HepG2 (cell line): ENCODE results near the gene MED13L. TPM values are rescaled to one million over a fixed set of nuclear protein-coding genes. Genes with fewer than 3 reads are reported as not detected.

Experiments used
- ATAC-seq: fragments of 200-7000 bp; cut with Tn5 transposase; 3 replicates; pipeline ENCODE4 v1.9.1; 2020; ENCODE audit warnings: mild to moderate bottlenecking, moderate library complexity
- BruUV-seq: library from RNA; stranded (reverse); fragments of 400-500 nt; replicated peaks from 2 replicates; lab custom pipeline; 2021; lab: Mats Ljungman, UMichigan
- CTCF ChIA-PET: fragments of 300-600 bp; formaldehyde crosslinking; extraction: SDS; loops from one replicate; lab custom pipeline; 2021; ENCODE audit warnings: low total read pairs, inconsistent platforms, low intra/inter-chr PET ratio; lab: Yijun Ruan, JAX
- POLR2A ChIA-PET: fragments of 350-600 bp; sonication (Branson Sonifier 250); formaldehyde crosslinking; loops from one replicate; lab custom pipeline; 2020; ENCODE audit warnings: antibody characterized with exemption, inconsistent platforms; lab: Yijun Ruan, JAX
- DNase-seq: peaks from one replicate; pipeline ENCODE4 v3.0.0-alpha.2; 2015; ENCODE audit warnings: low spot score
- FAIRE-seq: peaks from 3 replicates; lab custom pipeline; 2011; peaks lifted over from hg19 to GRCh38; lab: Jason Lieb, UNC
- H2AFZ ChIP-seq: one replicate; pipeline ENCODE4 v1.6.1; 2011; ENCODE audit warnings: low read length, inconsistent platforms
- H3K27ac ChIP-seq: fragments of 300-600 bp; 3 replicates; pipeline ENCODE4 v1.8.0; 2011; ENCODE audit warnings: mixed run types, mild to moderate bottlenecking, mixed read lengths, low read length, inconsistent platforms; ENCODE audit not compliant: insufficient read depth; ENCODE audit errors: extremely low read length
- H3K27me3 ChIP-seq, 2 experiments: fragments of 200-600 bp in 1 of 2; 2 replicates in 1 of 2; 3 replicates in 1 of 2; pipeline versions ENCODE4 v1.6.0 to v1.8.0; 2011; ENCODE audit warnings: low read length in 2 of 2, mild to moderate bottlenecking in 2 of 2, moderate library complexity in 2 of 2, inconsistent platforms in 1 of 2; ENCODE audit not compliant: insufficient read depth in 2 of 2, control insufficient read depth in 1 of 2
- H3K36me3 ChIP-seq, 2 experiments: fragments of 200-600 bp in 1 of 2; replicated peaks in 1 of 2; 2 replicates in 1 of 2; 3 replicates in 1 of 2; pipeline versions ENCODE4 v1.5.1 to v1.8.0; 2011; ENCODE audit warnings: low read length in 2 of 2, inconsistent platforms in 1 of 2; ENCODE audit not compliant: insufficient read depth in 2 of 2, control insufficient read depth in 1 of 2
- H3K4me1 ChIP-seq: 2 replicates; pipeline ENCODE4 v1.5.1; 2012; ENCODE audit warnings: low read length, inconsistent platforms; ENCODE audit not compliant: insufficient read depth
- H3K4me2 ChIP-seq: 2 replicates; pipeline ENCODE4 v1.6.0; 2011; ENCODE audit warnings: low read depth, low read length, inconsistent platforms
- H3K4me3 ChIP-seq, 3 experiments: fragments of 200-600 bp in 1 of 3; sonication (generic), shearing (Covaris generic) in 1 of 3; replicated peaks in 1 of 3; 2 replicates each; pipeline ENCODE4 v1.5.1; 2011 to 2016; ENCODE audit warnings: low read length in 3 of 3, inconsistent platforms in 2 of 3, low read depth in 2 of 3, mild to moderate bottlenecking in 2 of 3, control low read depth in 1 of 3, mixed read lengths in 1 of 3; ENCODE audit not compliant: insufficient read depth in 1 of 3
- H3K79me2 ChIP-seq: one replicate; pipeline ENCODE4 v1.6.1; 2011; ENCODE audit warnings: low read length, inconsistent platforms; ENCODE audit not compliant: insufficient read depth
- H3K9ac ChIP-seq: 2 replicates; pipeline ENCODE4 v1.6.0; 2011; ENCODE audit warnings: mild to moderate bottlenecking, low read depth, low read length, inconsistent platforms; ENCODE audit not compliant: insufficient read depth
- H3K9me3 ChIP-seq: 2 replicates; pipeline ENCODE4 v1.5.1; 2012; ENCODE audit warnings: mild to moderate bottlenecking, low read length
- H4K20me1 ChIP-seq: 2 replicates; pipeline ENCODE4 v1.6.0; 2011; ENCODE audit warnings: inconsistent platforms, mild to moderate bottlenecking, low read length, moderate library complexity; ENCODE audit not compliant: insufficient read depth
- CCAR2 ChIP-seq: fragments of 200-400 bp; formaldehyde crosslinking; optimal IDR thresholded peaks from 2 replicates; pipeline ENCODE3; 2018; ENCODE audit warnings: low read depth, mild to moderate bottlenecking, low read length, moderate library complexity
- CENPX ChIP-seq: sonication (generic); formaldehyde crosslinking; IDR thresholded peaks from 2 replicates; pipeline ENCODE4 v1.9.0; 2021; ENCODE audit warnings: mild to moderate bottlenecking, missing genetic modification reagents, moderate library complexity
- HIVEP1 ChIP-seq: sonication (generic); formaldehyde crosslinking; IDR thresholded peaks from 2 replicates; pipeline ENCODE4 v1.4.0; 2020; ENCODE audit warnings: mild to moderate bottlenecking, missing genetic modification reagents
- KAT8 ChIP-seq: IDR thresholded peaks from 2 replicates; pipeline ENCODE4 v1.6.1; 2016; ENCODE audit warnings: missing genetic modification reagents, missing compliant biosample characterization
- MBNL3 ChIP-seq: fragments of 250-450 bp; sonication (Bioruptor Pico); conservative IDR thresholded peaks from 2 replicates; pipeline ENCODE4 v1.8.0; 2022; ENCODE audit warnings: mild to moderate bottlenecking, inconsistent platforms
- MEF2D ChIP-seq: sonication (generic); formaldehyde crosslinking; IDR thresholded peaks from 2 replicates; pipeline ENCODE4 v1.5.1; 2020; ENCODE audit warnings: mild to moderate bottlenecking, missing genetic modification reagents
- MTA1 ChIP-seq: sonication (generic); formaldehyde crosslinking; IDR thresholded peaks from 2 replicates; pipeline ENCODE4 v1.4.0; 2020; ENCODE audit warnings: missing genetic modification reagents, mild to moderate bottlenecking, borderline replicate concordance
- PHB2 ChIP-seq: fragments of 450-650 bp; IDR thresholded peaks from 2 replicates; pipeline ENCODE4 v1.6.1; 2018; ENCODE audit not compliant: partially characterized antibody
- ZMYM4 ChIP-seq: sonication (generic); formaldehyde crosslinking; IDR thresholded peaks from 2 replicates; pipeline ENCODE4 v1.8.1; 2023; ENCODE audit warnings: mild to moderate bottlenecking, missing genetic modification reagents
- ZNF143 ChIP-seq: sonication (generic); formaldehyde crosslinking; IDR thresholded peaks from 2 replicates; pipeline ENCODE4 v1.4.0; 2020; ENCODE audit warnings: missing genetic modification reagents
- ZNF326 ChIP-seq: sonication (generic); formaldehyde crosslinking; IDR thresholded peaks from 2 replicates; pipeline ENCODE4 v1.4.0; 2020; ENCODE audit warnings: missing genetic modification reagents, borderline replicate concordance
- ZNF383 ChIP-seq: sonication (generic); formaldehyde crosslinking; IDR thresholded peaks from 2 replicates; pipeline ENCODE4 v1.4.0; 2020; ENCODE audit warnings: missing genetic modification reagents, mild to moderate bottlenecking, borderline replicate concordance
- ZNF446 ChIP-seq: sonication (generic); formaldehyde crosslinking; IDR thresholded peaks from 2 replicates; pipeline ENCODE4 v1.5.0; 2020; ENCODE audit warnings: mild to moderate bottlenecking, missing genetic modification reagents
- WGBS: methylation state at CpG from one replicate; pipeline ENCODE4 v1.1.6; 2017; ENCODE audit warnings: low lambda C conversion rate; 5-methylcytosine and 5-hydroxymethylcytosine counted together
- in situ Hi-C: cut with HindIII; loops from 2 replicates; pipeline ENCODE4 v1.10.0; 2017; ENCODE audit warnings: low pct_unique_long_range_greater_than_20kb; ENCODE audit not compliant: extremely low pct_ligation_motif_present
- intact Hi-C: fragments of 100-400 bp; cut with micrococcal nuclease; formaldehyde crosslinking; loops from one replicate; pipeline ENCODE4 v1.10.0; 2022; ENCODE audit not compliant: unreplicated experiment
- polyA plus RNA-seq, 8 experiments: library from polyadenylated mRNA; depleted of rRNA in 3 of 8; stranded (reverse) in 7 of 8; unstranded in 1 of 8; fragments of >200 nt; fragmentation: Illumina TruSeq in 4 of 8; extraction: Trizol in 4 of 8; gene quantifications; 2 replicates each; pipeline versions ENCODE4 v1.2.1 to v1.2.3, GENCODE V29; 2011 to 2016; ENCODE audit warnings: low read depth in 4 of 8, missing spikeins in 1 of 8, mixed read lengths in 1 of 8; ENCODE audit not compliant: insufficient read depth in 1 of 8
- total RNA-seq, 5 experiments: library from RNA; depleted of rRNA; stranded (reverse); fragments of >200 nt; fragmentation: Illumina TruSeq; extraction: Trizol; gene quantifications; 2 replicates each; pipeline ENCODE4 v1.2.3, GENCODE V29; 2016; ENCODE audit warnings: low read depth in 1 of 5
- TF ChIP-seq, protein P1 (sequence below): sonication (generic); formaldehyde crosslinking; IDR thresholded peaks from 2 replicates; pipeline ENCODE4 v1.4.0; 2020; ENCODE audit warnings: missing genetic modification reagents, borderline replicate concordance
- TF ChIP-seq, protein P2 (sequence below): sonication (generic); formaldehyde crosslinking; IDR thresholded peaks from 2 replicates; pipeline ENCODE4 v1.4.0; 2020; ENCODE audit warnings: missing genetic modification reagents
- TF ChIP-seq, protein P3 (sequence below): sonication (generic); formaldehyde crosslinking; IDR thresholded peaks from 2 replicates; pipeline ENCODE4 v1.5.0; 2020; ENCODE audit warnings: missing genetic modification reagents
- TF ChIP-seq, protein P4 (sequence below), 2 experiments: sonication (generic) in 1 of 2; formaldehyde crosslinking in 1 of 2; IDR thresholded peaks; 2 replicates each; pipeline versions ENCODE4 v1.5.1 to v1.6.1; 2011 to 2020; ENCODE audit warnings: borderline replicate concordance in 1 of 2, low read depth in 1 of 2, low read length in 1 of 2, mild to moderate bottlenecking in 1 of 2, missing genetic modification reagents in 1 of 2, moderate library complexity in 1 of 2

The MED13L gene
- total and polyA plus RNA-seq, 2 of the 13 experiments (the other 11 are each of a cell fraction or from before 2014, with no cell fraction given): 24.8 to 38.9 TPM

DNA sequence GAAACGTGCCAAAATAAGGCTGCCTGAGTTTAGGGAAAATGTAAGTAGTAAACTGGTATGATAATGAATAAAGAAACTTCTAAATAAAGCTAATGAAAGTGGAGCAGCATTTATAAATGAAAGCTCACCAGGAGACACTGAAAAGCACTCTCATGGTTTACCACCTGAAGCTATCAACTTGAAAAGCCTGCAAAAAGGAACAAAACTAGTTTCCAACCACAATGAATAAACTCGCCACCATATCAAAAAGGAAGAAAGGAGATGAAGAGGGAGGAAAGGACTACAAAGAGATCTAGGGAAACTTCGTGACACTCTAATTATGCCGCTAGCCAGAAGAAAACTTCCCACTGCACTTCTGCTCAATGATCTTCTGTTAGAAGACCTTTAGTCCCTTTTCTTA lies 66.7 kb downstream of the MED13L start:
- no TSS peak for BruUV-seq

More for the DNA sequence above, 66.7 kb downstream of the MED13L start:
- no peak for ATAC-seq
- TF ChIP-seq, protein P1, sequence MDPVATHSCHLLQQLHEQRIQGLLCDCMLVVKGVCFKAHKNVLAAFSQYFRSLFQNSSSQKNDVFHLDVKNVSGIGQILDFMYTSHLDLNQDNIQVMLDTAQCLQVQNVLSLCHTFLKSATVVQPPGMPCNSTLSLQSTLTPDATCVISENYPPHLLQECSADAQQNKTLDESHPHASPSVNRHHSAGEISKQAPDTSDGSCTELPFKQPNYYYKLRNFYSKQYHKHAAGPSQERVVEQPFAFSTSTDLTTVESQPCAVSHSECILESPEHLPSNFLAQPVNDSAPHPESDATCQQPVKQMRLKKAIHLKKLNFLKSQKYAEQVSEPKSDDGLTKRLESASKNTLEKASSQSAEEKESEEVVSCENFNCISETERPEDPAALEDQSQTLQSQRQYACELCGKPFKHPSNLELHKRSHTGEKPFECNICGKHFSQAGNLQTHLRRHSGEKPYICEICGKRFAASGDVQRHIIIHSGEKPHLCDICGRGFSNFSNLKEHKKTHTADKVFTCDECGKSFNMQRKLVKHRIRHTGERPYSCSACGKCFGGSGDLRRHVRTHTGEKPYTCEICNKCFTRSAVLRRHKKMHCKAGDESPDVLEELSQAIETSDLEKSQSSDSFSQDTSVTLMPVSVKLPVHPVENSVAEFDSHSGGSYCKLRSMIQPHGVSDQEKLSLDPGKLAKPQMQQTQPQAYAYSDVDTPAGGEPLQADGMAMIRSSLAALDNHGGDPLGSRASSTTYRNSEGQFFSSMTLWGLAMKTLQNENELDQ: no peak
- no peak for TF ChIP-seq CENPX (CRISPR knock-in tag)
- no peak for TF ChIP-seq HIVEP1 (CRISPR knock-in tag)
- no peak for TF ChIP-seq ZMYM4 (CRISPR knock-in tag)
- TF ChIP-seq MEF2D (CRISPR knock-in tag): no peak
- no peak for TF ChIP-seq ZNF143 (CRISPR knock-in tag)
- TF ChIP-seq, protein P2, sequence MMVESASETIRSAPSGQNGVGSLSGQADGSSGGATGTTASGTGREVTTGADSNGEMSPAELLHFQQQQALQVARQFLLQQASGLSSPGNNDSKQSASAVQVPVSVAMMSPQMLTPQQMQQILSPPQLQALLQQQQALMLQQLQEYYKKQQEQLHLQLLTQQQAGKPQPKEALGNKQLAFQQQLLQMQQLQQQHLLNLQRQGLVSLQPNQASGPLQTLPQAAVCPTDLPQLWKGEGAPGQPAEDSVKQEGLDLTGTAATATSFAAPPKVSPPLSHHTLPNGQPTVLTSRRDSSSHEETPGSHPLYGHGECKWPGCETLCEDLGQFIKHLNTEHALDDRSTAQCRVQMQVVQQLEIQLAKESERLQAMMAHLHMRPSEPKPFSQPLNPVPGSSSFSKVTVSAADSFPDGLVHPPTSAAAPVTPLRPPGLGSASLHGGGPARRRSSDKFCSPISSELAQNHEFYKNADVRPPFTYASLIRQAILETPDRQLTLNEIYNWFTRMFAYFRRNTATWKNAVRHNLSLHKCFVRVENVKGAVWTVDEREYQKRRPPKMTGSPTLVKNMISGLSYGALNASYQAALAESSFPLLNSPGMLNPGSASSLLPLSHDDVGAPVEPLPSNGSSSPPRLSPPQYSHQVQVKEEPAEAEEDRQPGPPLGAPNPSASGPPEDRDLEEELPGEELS (CRISPR knock-in tag): no peak
- no peak for TF ChIP-seq MBNL3
- TF ChIP-seq, protein P3, sequence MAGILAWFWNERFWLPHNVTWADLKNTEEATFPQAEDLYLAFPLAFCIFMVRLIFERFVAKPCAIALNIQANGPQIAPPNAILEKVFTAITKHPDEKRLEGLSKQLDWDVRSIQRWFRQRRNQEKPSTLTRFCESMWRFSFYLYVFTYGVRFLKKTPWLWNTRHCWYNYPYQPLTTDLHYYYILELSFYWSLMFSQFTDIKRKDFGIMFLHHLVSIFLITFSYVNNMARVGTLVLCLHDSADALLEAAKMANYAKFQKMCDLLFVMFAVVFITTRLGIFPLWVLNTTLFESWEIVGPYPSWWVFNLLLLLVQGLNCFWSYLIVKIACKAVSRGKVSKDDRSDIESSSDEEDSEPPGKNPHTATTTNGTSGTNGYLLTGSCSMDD: no peak
- TF ChIP-seq KAT8 (CRISPR knock-in tag): no peak
- TF ChIP-seq, protein P4, sequence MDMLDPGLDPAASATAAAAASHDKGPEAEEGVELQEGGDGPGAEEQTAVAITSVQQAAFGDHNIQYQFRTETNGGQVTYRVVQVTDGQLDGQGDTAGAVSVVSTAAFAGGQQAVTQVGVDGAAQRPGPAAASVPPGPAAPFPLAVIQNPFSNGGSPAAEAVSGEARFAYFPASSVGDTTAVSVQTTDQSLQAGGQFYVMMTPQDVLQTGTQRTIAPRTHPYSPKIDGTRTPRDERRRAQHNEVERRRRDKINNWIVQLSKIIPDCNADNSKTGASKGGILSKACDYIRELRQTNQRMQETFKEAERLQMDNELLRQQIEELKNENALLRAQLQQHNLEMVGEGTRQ (IDR thresholded peaks at IDR 0.05; ENCODE audit: low read depth, low read length): no peak
- TF ChIP-seq, protein P4 (CRISPR knock-in tag; IDR thresholded peaks at IDR 0.05; ENCODE audit: borderline replicate concordance): no peak
- no peak for TF ChIP-seq ZNF446 (CRISPR knock-in tag)
- TF ChIP-seq MTA1 (CRISPR knock-in tag): no peak
- TF ChIP-seq ZNF383 (CRISPR knock-in tag): no peak
- TF ChIP-seq ZNF326 (CRISPR knock-in tag): no peak
- TF ChIP-seq CCAR2: no peak
- no peak for TF ChIP-seq PHB2
- Histone ChIP-seq H3K79me2 (peaks cover 25% of the 10 kb centered on the region), H3K4me1 (no peaks in the 10 kb centered on the region), H3K4me3 (no peak overlapping the region), H3K9me3 (no peaks in the 10 kb centered on the region), H3K9ac (no peak overlapping the region), H3K27ac (no peak overlapping the region), H4K20me1 (no peaks in the 10 kb centered on the region; the same call in 1 of the 2 replicates), H2AFZ (no peak overlapping the region), H3K36me3 (no peaks in the 10 kb centered on the region), H3K27me3 (no peaks in the 10 kb centered on the region), H3K4me2 (no peak overlapping the region)
- intact Hi-C loops: no loop called here
- POLR2A ChIA-PET: no interaction called here
- DNase-seq: no peak
- CTCF ChIA-PET: no interaction called here
- 98% methylated on average over 4 of the region's 4 CpGs for WGBS
- in situ Hi-C loops: no loop called here
- no peak for FAIRE-seq
